ENCODE measurements around the gene SH3BP5L.

Gene SH3BP5L

DNA sequence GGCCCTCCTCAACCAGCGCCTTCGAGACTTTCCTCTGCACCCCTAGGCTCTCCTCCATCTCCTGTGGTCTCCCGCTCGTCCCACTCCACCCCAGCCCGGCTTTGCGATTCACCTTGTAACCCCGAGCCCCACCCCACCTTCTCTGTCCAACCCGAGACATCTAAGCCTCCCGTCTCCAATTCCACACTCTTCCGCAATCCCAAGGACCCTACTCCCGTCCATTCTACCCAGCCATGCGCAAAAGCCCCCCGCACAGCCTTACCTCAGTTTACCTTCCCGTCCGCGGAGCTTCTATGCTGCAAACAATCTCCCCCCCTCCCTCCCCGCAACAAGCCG is 174 bp downstream of the SH3BP5L start:
- no peak for DNase-seq (ENCODE audit: low read depth)

DNA sequence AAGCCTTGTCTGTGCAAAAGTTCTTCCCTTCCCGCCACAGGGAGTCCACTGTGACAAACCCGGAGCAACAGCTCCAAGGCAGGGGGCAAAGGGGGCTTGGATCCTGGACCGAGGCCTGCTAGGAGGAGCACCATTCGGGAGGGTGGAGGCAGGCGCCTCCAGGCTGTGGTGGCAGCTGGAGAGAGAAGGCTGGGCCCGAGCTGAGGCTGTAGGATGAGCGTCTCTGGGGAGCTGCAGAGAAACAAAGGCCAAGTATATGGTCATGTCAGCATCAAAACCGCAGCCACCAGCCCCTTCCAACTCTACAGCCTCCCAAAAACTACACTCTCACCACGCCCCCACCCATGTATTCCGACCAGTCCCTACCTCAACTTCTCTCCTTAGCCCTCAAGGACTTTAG is 579 bp downstream of the SH3BP5L start:
- DNase-seq (ENCODE audit: low read depth), result no peak

DNA sequence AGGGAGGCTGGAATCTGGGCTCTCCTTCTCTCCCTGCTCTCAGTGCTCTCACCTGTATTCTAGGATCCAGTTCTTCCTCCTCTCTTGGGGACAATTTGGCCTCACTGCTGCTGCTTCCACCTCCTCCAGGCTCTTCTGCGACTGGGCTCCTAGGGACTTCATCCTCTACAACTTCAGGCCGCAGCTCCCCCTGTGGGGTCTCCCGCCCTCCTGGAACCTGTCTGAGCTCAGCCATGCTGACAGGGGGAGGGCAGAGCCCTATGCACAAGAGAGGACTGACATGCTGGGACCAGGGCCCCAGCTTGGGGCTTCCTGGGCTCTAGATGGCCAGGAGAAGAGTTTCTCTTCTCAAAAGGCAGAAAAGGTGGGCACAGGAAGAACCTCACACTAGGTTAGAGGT is 1.0 kb downstream of the SH3BP5L start:
- no peak for DNase-seq (ENCODE audit: low read depth)

DNA sequence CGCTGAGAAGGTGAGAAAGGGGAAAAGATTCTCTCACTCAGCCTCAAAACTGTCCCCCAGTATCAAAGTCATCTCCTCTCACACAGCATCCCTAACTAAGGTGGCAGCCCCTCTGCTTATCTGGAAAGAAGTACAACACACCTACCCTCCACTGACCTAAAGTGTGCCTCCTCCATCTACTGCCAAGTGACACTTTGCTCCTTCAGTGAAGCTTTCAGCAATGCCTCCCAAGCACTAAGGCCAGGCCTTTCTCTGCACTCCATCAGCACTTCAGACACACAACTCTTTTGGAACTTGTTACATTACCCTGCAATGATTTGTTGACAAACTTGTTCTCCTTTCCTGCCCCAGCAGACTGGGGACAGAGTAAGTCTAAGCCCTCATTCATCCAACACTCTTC is 1.4 kb downstream of the SH3BP5L start:
- DNase-seq (ENCODE audit: low read depth), result no peak

DNA sequence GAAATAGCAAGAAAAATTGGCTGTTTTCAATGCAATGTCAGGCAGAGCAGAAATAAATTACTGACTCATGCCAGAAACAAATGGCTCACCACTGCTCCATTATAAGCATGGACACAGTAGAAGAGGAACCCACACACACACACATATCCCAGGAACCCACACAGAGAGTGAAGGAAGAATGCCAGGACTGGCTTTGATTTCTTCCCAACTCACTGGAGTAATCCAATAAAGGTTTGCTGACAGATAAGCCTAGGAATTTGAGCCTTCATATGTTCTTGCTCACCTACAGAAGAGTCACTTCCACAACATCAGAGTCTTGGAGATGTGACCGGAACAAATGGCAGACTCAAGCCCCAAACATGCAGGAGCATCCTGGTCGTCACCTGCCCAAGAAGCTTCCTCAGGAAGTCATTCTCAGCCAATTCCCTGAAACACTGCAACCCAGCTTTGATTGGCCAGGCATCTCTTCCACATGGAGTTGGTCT is 2.2 kb downstream of the SH3BP5L start:
- DNase-seq (ENCODE audit: low read depth), result no peak

DNA sequence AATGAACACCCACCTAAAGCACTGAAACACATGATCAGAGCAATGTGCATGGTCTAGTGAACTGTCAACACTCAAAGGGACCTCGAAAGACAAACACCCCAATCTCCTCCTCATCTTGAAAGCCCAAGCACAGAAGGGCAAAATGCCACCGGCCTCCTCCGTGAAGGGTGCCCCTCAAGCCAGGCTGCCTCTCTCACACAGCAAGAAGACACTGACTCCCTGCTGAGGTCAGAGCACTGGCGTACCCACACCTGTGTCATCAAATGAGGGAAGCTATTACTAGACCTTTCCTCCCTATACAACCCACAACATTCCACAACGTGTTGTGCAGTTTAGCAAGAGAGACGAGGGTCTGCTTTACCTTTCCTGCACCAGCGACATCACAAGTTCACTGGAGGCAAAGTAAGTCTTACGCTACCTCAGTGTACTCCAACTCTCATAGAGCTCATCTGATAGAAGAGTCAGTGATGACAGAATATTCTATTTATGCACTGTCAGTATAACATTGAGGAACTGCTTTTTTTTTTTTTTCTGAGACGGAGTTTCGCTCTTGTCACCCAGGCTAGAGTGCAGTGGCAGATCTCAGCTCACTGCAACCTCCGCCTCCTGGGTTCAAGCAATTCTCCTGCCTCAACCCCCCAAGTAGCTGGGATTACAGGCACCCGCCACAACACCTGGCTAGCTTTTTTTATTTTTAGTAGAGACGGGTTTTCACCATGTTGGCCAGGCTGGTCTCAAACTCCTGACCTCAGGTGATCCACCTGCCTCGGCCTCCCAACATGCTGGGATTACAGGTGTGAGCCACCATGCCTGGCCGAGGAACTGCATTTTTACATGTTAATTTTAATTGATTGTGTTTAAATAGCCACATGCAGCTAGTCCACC is 3.3 kb downstream of the SH3BP5L start:
- DNase-seq (ENCODE audit: low read depth), result no peak

DNA sequence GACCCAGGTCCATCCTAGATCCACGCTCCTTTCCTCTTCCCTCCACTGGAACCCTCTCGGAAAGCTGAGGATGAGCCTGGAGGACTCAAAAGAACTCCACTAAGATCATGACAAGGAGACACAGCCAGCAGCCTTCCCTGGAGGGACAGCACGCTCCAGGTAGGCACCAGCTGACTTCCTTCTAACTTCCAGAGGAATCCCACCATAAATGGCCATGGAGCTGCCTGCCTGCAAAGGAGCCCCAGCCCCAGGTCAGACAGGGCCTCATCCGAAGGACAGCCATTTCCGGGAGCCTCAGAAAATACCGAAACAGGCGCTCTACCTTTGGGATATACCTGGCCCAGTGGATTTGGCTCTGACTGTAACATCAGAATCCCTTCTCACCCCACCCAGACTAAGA is 4.1 kb downstream of the SH3BP5L start:
- DNase-seq (ENCODE audit: low read depth), result no peak

DNA sequence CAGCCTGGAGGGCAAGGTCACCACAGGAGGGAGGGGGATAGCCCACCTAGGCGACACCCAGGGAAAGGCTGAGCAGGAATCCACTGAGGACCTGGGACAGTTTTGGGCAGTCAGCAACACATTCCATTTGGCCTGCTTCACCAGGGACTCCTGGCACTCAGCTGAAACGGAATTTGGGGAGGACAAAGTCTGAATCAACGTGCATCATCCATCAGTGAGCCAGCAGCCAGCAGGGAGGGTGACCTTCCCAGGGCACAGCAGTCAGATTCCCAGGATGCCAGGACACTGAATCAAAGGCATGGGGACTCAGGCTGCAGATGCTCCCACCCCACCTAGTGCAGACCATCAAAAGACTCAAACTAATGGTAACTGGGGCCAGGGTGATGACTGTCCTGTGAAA is 4.6 kb downstream of the SH3BP5L start:
- DNase-seq (ENCODE audit: low read depth), result no peak

DNA sequence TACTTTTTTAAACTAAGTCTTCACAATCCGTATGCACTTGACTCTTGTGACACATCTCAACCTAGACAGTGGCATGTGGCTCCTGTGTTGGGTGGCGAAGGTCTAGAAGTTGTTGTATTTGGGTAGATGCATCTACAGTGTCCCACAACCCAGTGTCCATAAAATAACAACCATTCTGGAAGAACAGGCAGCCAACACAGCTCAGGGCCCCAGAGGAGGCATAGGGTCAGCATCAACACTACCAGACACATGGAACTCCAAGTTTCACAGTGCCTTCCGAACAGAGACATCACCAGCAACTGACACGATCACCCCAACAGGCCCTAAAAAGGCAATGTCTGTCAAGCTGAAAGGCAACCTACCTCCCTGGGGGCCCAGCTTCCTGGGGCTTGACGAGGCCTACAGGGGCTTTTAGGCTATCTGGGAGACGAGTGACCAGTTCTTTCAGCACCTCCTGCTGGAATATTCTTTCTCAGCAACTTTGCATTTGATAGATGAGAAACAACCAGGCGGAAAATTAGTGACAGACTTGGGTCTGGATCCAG is 5.6 kb downstream of the SH3BP5L start:
- no peak for DNase-seq (ENCODE audit: low read depth)

DNA sequence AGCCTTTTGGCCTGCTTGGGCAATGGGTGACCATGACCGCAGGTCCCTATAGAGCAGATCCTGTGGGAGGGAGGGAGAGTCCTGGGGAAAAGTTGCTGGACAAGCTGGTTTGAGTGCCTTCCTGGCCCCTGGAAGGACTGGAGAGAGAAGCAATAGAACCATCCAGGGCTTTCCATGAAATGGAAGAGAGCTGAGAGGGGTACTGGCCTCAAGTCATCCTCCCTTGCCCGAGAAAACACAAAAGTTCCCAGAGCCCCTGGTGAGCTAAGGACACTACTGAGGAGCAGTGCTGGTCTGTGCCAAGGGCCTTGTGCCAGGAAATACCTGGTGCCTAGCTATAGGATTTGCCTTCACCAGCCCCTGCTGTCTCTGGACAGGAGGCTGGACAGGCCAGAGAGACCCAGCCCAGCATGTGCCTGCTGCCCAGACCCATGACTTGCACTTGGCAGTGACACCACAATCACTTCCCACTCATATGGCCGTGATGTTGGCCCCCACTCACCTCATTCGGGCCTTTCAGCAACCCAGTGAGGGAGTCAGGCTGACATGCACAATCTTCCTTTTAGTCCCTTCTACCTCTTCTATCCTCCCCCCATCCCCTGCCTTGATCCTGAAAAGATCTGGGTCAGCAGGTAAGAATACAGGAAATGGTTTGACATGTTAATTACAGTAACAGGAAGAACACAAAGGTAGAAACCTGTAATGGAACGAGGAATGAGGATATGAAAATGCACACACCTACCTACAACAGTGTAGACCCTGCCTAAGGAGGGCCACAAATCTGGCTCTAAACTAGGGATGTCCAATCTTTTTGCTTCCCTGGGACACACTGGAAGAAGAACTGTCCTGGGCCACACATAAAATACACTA is 7.0 kb downstream of the SH3BP5L start:
- DNase-seq (ENCODE audit: low read depth), result no peak

DNA sequence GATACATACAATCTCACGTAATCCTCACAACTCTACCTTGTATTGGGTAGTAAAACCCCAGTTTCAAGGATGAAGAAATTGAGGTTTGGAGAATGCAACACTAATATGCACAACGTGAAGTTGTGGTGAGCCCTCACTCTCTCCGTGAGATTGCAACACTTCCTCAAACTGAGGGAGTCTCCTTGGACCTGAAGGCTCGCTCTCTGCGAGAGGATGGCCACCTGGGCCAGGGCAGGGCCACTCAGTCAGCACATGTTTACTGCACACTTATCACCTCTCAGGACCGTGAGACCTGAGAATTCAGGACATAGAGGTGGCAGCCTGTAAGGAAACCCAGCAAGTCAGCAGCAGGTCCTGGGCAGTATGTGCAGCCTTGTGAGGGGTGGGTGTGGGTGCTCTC is 8.7 kb downstream of the SH3BP5L start:
- no peak for DNase-seq (ENCODE audit: low read depth)

DNA sequence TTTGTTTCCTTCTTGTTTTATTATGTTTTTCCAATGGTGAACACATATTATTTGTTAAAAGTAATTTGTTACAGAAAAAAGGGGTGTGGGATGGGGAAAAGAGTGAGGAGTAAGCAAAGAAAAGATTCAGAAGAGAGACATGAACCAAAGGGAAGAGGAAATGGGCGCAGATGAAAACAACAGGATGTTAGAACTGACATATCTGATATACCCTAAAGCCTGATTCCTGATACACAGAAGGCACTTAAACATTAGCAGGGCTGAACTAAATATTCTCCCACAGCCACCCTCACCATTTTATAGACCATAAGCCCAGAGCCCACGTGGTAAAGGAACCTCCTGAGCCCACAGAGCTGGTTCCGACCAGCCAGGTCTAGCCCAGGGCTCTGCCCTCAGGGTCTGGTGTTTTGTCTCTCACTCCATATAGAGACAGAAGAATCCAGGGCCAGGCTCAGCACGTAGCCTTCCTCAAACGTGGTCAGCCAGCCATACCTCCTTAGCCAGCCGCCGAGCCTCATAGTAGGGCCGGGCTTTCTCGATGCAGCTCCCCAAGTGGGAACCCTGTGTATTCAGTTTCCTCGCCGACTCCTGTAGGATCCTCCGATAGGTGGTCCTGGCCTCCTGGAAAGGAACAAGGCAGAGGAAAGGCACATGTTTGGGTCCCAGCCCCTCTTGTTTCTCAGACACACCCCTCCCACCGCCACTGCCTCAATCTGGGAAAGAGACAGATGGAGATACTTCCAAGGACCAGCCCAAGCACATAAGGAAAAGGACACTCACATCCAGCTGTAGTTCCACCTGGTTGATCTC is 9.5 kb downstream of the SH3BP5L start:
- no peak for DNase-seq (ENCODE audit: low read depth)

DNA sequence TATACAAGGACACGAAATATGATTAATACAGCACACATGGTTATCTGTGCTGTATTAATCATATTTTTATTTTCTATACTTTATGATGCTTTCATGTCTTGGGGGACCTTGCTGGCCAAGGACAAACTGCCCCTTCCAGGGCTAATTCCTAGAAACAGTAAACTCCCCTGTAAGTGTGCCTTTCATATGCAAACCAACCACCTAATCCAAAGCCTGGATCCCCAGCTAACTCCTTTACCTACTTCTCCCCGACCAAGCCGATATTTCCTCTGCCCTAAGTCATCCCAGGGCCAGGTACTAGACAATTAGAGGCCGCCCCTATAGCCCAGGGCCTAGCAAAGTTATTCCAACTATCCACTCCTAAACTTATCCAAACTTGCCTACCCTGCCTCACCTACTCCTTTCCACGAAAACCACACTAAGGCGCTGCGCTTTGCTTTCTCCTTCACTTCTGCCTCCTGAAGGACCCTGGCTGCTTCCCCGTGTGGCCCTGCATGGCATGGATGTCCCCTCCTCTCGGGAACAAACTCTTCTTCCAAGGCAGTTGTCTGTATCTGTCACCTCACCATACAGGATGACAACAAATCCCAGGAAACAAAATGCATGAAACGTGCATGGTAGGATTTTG is 10.2 kb downstream of the SH3BP5L start:
- no peak for DNase-seq (ENCODE audit: low read depth)

DNA sequence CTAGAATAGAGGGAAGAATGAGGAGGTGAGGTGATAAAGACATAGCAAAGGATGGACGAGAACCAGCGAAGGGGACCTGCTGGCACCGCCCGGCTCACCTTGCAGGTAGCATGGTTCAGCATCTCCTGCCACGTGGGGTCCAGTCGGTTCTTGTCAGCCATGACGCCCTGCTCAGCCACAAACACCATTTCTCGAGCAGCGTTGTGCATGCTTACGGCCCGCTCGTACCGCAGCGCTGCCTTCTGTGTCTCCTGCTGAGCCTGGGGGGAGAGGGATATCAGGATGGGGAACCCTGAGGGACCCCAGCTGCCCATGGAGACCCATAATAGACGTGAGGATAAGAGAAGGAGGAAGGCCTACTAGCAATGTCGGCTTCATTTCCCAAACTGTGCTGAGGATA is 11.4 kb downstream of the SH3BP5L start:
- no peak for DNase-seq (ENCODE audit: low read depth)

DNA sequence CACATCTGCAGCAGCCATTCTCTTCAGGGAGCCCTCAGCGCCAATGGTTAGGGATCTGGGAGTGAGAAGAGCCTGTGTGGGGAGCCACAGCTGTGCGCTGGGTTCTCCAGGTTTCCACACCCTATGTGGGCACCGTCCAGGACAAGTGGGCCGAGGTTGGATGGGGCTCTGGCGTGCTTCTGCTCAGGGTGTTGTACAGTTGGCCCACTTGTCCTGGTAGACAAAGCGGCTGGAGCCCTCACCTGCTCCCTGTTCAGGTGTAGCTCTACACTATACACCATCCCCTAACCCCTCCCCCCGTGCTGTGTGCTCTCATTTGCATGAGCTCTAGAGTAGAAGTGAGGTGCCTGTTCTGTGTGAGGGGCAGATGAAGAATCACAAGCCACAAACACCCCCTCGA is 12.2 kb downstream of the SH3BP5L start:
- DNase-seq (ENCODE audit: low read depth), result no peak

DNA sequence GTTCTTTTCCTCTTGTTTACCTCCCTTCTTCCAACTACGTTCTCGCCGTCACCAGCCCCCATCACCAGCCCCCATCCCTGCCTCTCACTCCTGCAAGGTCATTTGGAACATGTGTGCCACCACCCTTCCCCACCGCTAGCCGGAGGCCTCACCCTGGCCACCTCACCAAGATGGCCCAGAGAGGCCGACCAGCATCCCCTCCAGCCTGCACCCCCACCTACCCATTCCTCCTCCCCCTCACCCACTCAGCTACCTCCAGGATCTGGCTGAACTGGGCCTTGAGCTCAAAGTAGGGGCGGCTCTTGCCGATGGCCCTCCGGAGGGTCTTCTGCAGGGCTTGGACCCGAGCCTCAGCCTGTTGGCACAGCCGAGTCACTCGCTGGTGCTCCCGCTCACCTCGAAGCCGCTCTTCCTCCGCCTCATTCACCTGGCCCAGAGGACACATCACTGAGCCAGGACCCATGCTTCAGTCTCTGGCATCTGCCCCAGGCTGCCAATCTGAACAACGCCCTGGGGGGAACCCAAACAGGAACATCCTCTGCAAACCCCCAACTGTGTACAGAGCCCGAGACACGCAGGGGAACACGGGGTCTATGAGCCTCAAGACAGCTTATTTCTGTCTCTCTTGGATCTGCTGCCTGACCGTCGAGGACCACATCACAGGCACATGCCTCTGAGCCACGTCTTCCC is 12.8 kb downstream of the SH3BP5L start:
- DNase-seq (ENCODE audit: low read depth), result no peak

DNA sequence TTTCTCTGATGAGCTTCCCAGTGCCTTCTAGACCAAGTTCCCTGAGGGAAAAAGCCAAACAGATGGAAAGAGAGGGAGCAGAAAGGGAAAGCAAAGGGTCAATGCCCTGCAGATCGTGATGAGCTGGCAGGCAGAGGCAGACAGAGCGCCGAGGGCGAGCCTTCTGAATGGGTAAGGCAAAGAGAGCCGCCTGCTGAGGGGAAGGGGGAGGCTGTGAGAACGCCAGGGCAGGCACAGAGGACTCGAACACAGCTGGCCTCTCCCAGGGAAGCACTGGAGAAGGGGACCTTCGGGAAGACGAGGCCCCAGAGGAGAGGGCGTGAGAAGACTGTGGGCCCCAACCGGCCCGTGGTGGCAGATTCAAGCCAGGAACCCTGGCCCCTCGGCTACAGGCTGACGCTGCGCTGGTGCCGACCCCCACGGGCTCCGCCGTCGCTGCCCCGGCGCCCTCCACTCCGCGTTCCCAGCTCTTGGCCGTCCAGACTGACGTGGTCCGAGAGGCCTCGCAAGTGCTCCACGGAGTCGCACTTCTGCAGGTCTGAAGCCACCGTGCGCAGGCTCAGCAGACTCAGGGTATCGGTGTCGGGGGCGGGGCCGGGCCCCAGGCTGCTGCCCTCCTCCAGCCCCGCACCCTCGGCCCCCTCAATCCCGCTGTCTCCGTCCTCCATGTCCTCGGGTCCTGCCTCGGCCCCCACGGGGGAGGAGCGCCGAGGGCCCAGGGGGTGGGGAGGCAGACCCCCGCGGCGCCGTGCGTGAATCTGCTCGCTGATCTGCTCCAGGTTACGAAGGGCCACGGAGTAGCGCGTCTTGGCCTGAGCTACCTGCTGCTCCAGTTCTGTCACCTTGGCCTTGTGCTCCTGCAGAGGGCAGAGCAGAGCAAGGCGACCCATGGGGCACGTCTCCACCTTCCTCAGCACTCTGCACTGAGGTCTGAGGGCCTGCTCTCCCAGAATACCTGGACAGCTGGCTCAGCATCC is 13.9 kb downstream of the SH3BP5L start:
- DNase-seq (ENCODE audit: low read depth), result no peak

DNA sequence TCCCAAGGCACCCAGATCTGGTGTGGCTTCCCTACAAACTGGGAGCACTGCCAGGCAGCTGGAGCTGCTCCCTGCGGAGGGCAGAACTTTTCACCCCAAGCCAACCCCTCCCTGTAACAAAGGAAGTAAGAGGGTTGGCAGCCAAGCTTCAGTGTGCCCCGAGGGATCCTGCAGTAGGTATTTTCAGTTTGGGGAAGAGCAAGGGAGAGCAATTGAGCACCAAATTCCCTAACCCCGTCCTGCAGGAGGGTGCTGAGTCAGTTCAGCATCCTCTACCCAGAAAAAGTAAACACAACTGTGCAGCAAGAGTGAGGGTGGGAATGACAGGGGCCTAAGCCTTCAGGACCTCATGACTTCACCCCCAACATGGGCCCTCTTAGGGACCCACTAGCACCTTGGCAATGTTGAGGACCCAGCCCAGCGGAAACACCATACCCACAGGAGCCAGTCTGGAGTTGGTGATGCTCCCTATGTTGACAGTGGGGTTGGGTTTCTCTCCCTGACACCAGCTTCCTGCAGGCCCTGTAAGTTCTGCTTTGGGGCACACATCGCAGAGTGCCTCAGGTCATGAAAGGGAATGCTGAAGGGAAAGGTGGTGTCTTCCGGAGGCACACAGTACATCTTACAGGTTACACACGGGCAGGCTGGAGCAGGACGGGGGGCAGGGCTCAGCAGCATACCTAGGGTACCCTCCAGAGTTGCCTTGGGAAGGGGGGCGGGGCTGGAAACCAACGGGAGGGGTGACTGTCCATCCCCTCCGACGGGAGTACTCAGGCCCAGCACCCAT is 14.8 kb downstream of the SH3BP5L start:
- DNase-seq (ENCODE audit: low read depth), result no peak

Data from stimulated activated CD8-positive, alpha-beta memory T cell treated with anti-CD3 and anti-CD28 coated beads, Interleukin-15, amount 100 ng/mL, for 1 hour (primary cell).